ENCODE measurements around the gene BICDL2. TPM values are rescaled to one million over a fixed set of nuclear protein-coding genes. Genes with fewer than 3 reads are reported as not detected.
A peak's percentile ranks its signal among the peaks of the same experiment; 100 is the strongest.

BICDL2 gene
- total RNA-seq, 2 donors from 2014 or later: 132 to 357 TPM

DNA sequence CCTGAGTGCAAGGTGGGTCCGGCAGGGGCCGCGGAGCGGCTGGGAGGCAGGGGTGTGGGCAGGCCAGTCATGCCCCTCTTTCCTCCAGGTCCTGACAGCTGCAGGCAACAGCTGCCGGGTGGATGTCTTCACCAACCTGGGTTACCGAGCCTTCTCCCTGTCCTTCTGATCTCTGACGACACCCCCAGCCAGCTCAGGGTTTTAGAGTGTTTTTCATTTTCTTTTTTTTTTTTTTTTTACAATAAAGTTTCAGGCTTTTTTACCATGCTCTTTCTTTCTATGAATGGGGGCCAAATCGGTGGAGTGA lies 9.3 kb downstream of the BICDL2 start:
- Histone ChIP-seq H3K4me1 (peaks cover 71% of the 10 kb centered on the region), H3K27me3 (no peaks in the 10 kb centered on the region), H3K9me3 (no peaks in the 10 kb centered on the region), H3K27ac (peak overlapping the region in 2 of 4 donors; percentile 79 to 84), H3K36me3 (replicated peaks in 1 of 2; ENCODE audit: insufficient read depth in 1 of 2, low read depth in 2 of 2) (peaks cover 0 to 9% of the 10 kb centered on the region in 2 donors), H3K4me3 (no peak overlapping the region)
- ATAC-seq (no peak), DNase-seq (no peak)
- intact Hi-C loops (cut with DNase I): no loop called here
- 77 to 86% methylated on average over 7 to 8 of the region's 8 CpGs for WGBS, 2 donors
- TF ChIP-seq POLR2A (IDR thresholded peaks at IDR 0.05): no peak
- TF ChIP-seq, protein P1, sequence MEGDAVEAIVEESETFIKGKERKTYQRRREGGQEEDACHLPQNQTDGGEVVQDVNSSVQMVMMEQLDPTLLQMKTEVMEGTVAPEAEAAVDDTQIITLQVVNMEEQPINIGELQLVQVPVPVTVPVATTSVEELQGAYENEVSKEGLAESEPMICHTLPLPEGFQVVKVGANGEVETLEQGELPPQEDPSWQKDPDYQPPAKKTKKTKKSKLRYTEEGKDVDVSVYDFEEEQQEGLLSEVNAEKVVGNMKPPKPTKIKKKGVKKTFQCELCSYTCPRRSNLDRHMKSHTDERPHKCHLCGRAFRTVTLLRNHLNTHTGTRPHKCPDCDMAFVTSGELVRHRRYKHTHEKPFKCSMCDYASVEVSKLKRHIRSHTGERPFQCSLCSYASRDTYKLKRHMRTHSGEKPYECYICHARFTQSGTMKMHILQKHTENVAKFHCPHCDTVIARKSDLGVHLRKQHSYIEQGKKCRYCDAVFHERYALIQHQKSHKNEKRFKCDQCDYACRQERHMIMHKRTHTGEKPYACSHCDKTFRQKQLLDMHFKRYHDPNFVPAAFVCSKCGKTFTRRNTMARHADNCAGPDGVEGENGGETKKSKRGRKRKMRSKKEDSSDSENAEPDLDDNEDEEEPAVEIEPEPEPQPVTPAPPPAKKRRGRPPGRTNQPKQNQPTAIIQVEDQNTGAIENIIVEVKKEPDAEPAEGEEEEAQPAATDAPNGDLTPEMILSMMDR (IDR thresholded peaks at IDR 0.05): no peak

DNA sequence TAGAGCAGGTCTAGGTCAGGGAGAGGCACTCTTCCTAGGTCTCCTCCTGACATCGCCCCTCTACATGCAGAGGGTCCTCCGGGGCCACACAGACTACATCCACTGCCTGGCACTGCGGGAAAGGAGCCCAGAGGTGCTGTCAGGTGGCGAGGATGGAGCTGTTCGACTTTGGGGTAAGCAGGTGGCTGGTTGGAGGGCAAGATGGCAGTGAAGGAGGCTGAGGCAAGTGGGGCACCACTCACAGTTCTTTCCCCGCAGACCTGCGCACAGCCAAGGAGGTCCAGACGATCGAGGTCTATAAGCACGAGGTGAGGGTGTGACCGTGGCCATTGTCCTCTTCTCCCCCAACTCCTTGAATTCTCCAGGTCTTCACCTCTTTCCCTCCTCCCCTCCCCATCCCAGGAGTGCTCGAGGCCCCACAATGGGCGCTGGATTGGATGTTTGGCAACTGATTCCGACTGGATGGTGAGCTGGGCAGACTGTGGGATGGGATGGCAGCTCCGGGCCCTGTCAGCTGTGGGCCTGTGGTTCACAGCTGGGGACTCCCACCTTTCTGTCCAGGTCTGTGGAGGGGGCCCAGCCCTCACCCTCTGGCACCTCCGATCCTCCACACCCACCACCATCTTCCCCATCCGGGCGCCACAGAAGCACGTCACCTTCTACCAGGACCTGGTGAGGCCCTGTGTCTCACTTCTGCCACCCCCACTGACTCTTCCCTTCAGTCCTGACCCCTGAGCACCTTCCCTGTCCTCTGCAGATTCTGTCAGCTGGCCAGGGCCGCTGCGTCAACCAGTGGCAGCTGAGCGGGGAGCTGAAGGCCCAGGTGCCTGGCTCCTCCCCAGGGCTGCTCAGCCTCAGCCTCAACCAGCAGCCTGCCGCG lies 9.9 kb downstream of the BICDL2 start:
- intact Hi-C loops (cut with DNase I): no loop called here
- WGBS, 2 donors: 90 to 94% methylated on average over 17 to 24 of the region's 24 CpGs
- TF ChIP-seq, protein P1 (IDR thresholded peaks at IDR 0.05): no peak
- TF ChIP-seq POLR2A (IDR thresholded peaks at IDR 0.05): no peak
- no peaks in the 10 kb centered on the region for H3K27me3 ChIP-seq
- peak in 2 of 4 donors; percentile 37 to 49 for DNase-seq
- peaks cover 71% of the 10 kb centered on the region for H3K4me1 ChIP-seq
- H3K36me3 ChIP-seq (replicated peaks in 1 of 2; ENCODE audit: insufficient read depth in 1 of 2, low read depth in 2 of 2): peaks cover 0 to 9% of the 10 kb centered on the region in 2 donors
- no peak overlapping the region for H3K4me3 ChIP-seq
- ATAC-seq: no peak
- no peak overlapping the region for H3K27ac ChIP-seq
- no peaks in the 10 kb centered on the region for H3K9me3 ChIP-seq

DNA sequence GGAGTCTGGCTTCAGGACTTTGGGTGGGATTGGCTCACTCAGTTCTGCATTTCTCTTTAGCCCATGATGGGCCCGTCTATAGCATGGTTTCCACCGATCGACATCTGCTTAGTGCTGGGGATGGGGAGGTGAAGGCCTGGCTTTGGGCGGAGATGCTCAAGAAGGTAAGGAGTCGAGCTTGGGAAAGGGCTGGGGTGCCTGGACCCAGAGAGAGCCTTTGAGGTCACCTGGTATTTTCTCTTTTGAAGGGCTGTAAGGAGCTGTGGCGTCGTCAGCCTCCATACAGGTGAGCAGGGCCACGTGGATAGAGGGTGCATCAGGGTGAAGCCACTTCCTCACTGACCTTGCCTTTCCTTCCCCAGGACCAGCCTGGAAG lies 10.8 kb downstream of the BICDL2 start:
- no peak for DNase-seq
- 85 to 91% methylated on average over 8 of the region's 8 CpGs for WGBS, 2 donors
- intact Hi-C loops (cut with DNase I): no loop called here
- no peaks in the 10 kb centered on the region for H3K27me3 ChIP-seq
- H3K9me3 ChIP-seq: no peaks in the 10 kb centered on the region
- no peak for ATAC-seq
- no peak overlapping the region for H3K4me3 ChIP-seq
- TF ChIP-seq, protein P1 (IDR thresholded peaks at IDR 0.05): no peak
- TF ChIP-seq POLR2A (IDR thresholded peaks at IDR 0.05): peak in 1 of 3 donors; percentile 5
- H3K4me1 ChIP-seq: peaks cover 69% of the 10 kb centered on the region
- H3K36me3 ChIP-seq (replicated peaks in 1 of 2; ENCODE audit: insufficient read depth in 1 of 2, low read depth in 2 of 2): peaks cover 0 to 9% of the 10 kb centered on the region in 2 donors
- H3K27ac ChIP-seq: no peak overlapping the region

DNA sequence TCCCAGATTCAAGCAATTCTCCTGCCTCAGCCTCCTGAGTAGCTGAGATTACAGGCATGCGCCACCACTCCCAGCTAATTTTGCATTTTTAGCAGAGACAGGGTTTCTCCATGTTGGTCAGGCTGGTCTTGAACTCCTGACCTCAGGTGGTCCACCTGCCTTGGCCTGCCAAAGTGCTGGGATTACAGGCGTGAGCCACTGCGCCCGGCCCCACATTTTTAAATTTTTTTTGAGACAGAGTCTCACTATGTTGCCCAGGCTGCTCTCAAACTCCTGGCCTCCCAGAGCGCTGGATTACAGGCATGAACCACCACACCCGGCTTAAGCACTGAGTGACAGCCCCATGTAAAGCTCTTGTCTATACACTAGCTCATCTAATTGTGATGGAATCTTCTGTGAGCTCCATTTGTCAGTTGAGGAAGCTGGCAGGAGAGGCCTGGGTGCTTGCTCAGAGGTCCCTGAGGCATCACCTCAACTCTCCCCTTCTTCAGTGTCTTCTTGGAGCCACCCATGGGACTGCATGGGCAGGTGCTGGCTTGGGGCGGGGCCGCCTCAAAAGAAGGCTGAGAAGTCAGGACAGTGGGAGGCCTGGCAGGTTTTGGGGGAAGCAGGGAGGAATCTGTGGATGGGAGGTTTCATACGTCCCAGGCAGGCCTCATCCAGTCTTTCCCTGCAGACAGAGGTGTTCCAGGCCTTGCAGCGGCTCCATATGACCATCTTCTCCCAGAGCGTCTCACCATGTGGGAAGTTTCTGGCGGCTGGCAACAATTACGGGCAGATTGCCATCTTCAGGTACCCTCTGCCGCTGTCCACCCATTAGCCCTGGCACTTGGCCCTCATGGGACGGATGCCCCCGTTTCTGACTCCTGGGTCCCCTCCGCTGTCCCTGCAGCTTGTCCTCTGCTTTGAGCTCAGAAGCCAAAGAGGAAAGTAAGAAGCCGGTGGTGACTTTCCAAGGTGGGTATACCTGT lies 11.4 kb downstream of the BICDL2 start:
- no peak for ATAC-seq
- H3K9me3 ChIP-seq: no peaks in the 10 kb centered on the region
- WGBS, 2 donors: 81 to 87% methylated on average over 12 to 18 of the region's 18 CpGs

More for the DNA sequence above, 11.4 kb downstream of the BICDL2 start:
- DNase-seq: peak in 1 of 4 donors; percentile 46
- H3K27me3 ChIP-seq: no peaks in the 10 kb centered on the region
- no peak overlapping the region for H3K27ac ChIP-seq
- no peak overlapping the region for H3K4me3 ChIP-seq
- intact Hi-C loops (cut with DNase I): no loop called here
- peaks cover 67% of the 10 kb centered on the region for H3K4me1 ChIP-seq
- peak in 1 of 3 donors; percentile 23 for TF ChIP-seq POLR2A (IDR thresholded peaks at IDR 0.05)
- TF ChIP-seq, protein P1 (IDR thresholded peaks at IDR 0.05): no peak
- peaks cover 0 to 9% of the 10 kb centered on the region in 2 donors for H3K36me3 ChIP-seq (replicated peaks in 1 of 2; ENCODE audit: insufficient read depth in 1 of 2, low read depth in 2 of 2)

All from body of pancreas (tissue), 4 donors.